ENCODE measurements around the gene PRIMA1. TPM values are rescaled to one million over a fixed set of nuclear protein-coding genes. Genes with fewer than 3 reads are reported as not detected.

Gene PRIMA1
- total RNA-seq, result not detected in 2 replicates

GRCh38 chr14:93788293-93788542, at the start of gene PRIMA1:
Gene PRIMA1, minus strand, starts transcription at chr14:93788485. Its CDS starts 767 bp downstream, at chr14:93787718.

Other genes with a start within 250 kb of the PRIMA1 start
- not detected in 2 replicates for gene FAM181A, start 138.9 kb upstream of the PRIMA1 start, total RNA-seq
- gene ASB2, start 188.1 kb upstream of the PRIMA1 start, total RNA-seq, result 0.10 TPM in 1 of 2 replicates, not detected in the other
- not detected in 2 replicates for gene CCDC197, start 208.8 kb upstream of the PRIMA1 start, total RNA-seq
- 2.6 and 3.5 TPM in 2 replicates for gene OTUB2, start 237.9 kb upstream of the PRIMA1 start, total RNA-seq